Natural killer cell (primary cell): ENCODE data around the gene RPL13A. TPM values are rescaled to one million over a fixed set of nuclear protein-coding genes. Genes with fewer than 3 reads are reported as not detected.

Experiments
- ATAC-seq, 3 donors: fragments of 150-1000 bp in 2 of 3; fragments of 200-7000 bp in 1 of 3; cut with Tn5 transposase; 1 replicate in 1 of 3; 2 replicates in 2 of 3; pipeline ENCODE4 v1.10.0; 2021; ENCODE audit warnings: mild to moderate bottlenecking in 2 of 3, moderate library complexity in 2 of 3
- DNase-seq, 2 donors: peaks; one replicate each; pipeline versions ENCODE4 v3.0.0 to v3.0.0-alpha.2; 2013 to 2021; ENCODE audit warnings: mixed read lengths in 1 of 2
- H3K27ac ChIP-seq: one replicate; pipeline ENCODE4 v1.5.1; 2013; ENCODE audit warnings: mild to moderate bottlenecking, low read length
- H3K27me3 ChIP-seq: one replicate; pipeline ENCODE4 v1.6.1; 2013; ENCODE audit warnings: low read length; ENCODE audit not compliant: control insufficient read depth, insufficient read depth
- H3K36me3 ChIP-seq: one replicate; pipeline ENCODE4 v1.6.1; 2013; ENCODE audit warnings: low read length; ENCODE audit not compliant: control insufficient read depth, insufficient read depth
- H3K4me1 ChIP-seq: one replicate; pipeline ENCODE4 v1.6.1; 2013; ENCODE audit warnings: low read length; ENCODE audit not compliant: control insufficient read depth, insufficient read depth
- H3K4me3 ChIP-seq: one replicate; pipeline ENCODE4 v1.5.1; 2013; ENCODE audit warnings: low read length
- H3K9me3 ChIP-seq: one replicate; pipeline ENCODE4 v1.6.1; 2013; ENCODE audit warnings: low read length; ENCODE audit not compliant: control insufficient read depth, insufficient read depth
- H3K27ac Mint-ChIP-seq, 2 donors: one replicate each; pipeline ENCODE4 v1.8.0; 2022; ENCODE audit warnings: mild to moderate bottlenecking in 2 of 2, mixed read lengths in 2 of 2, moderate library complexity in 1 of 2
- H3K27me3 Mint-ChIP-seq, 2 donors: one replicate each; pipeline ENCODE4 v1.8.0; 2022; ENCODE audit warnings: low read depth in 2 of 2, mixed read lengths in 2 of 2
- H3K36me3 Mint-ChIP-seq: one replicate; pipeline ENCODE4 v1.8.0; 2022; ENCODE audit warnings: mixed read lengths
- H3K4me1 Mint-ChIP-seq, 2 donors: one replicate each; pipeline ENCODE4 v1.8.0; 2022; ENCODE audit warnings: mixed read lengths in 2 of 2
- H3K4me3 Mint-ChIP-seq: one replicate; pipeline ENCODE4 v1.8.0; 2022; ENCODE audit warnings: mild to moderate bottlenecking, moderate library complexity, mixed read lengths
- H3K9me3 Mint-ChIP-seq, 2 donors: one replicate each; pipeline ENCODE4 v1.8.0; 2022; ENCODE audit warnings: mixed read lengths in 2 of 2
- WGBS: methylation state at CpG from one replicate; pipeline ENCODE4 v1.1.7; 2013; ENCODE audit warnings: missing lambda C conversion rate; ENCODE audit not compliant: insufficient coverage; 5-methylcytosine and 5-hydroxymethylcytosine counted together
- intact Hi-C: fragments of 100-400 bp; cut with micrococcal nuclease; formaldehyde crosslinking; loops from one replicate; pipeline ENCODE4 v1.14.2; 2022
- total RNA-seq, 4 donors: library from RNA; stranded (reverse); fragments of 120-200 nt in 1 of 4; gene quantifications; one replicate each; pipeline versions ENCODE4 v1.2.3 to v1.2.4, GENCODE V29; 2013 to 2022
- TF ChIP-seq, protein P1 (sequence below): fragments of 200-600 bp; IDR thresholded peaks from one replicate; pipeline ENCODE4 v1.8.0; 2022; ENCODE audit warnings: antibody characterized with exemption

The RPL13A gene
- total RNA-seq, result 1,000 to 10,000 TPM; 1,881 to 2,284 (median 2,283) TPM
- total RNA-seq (2013), result 4,449 TPM

DNA sequence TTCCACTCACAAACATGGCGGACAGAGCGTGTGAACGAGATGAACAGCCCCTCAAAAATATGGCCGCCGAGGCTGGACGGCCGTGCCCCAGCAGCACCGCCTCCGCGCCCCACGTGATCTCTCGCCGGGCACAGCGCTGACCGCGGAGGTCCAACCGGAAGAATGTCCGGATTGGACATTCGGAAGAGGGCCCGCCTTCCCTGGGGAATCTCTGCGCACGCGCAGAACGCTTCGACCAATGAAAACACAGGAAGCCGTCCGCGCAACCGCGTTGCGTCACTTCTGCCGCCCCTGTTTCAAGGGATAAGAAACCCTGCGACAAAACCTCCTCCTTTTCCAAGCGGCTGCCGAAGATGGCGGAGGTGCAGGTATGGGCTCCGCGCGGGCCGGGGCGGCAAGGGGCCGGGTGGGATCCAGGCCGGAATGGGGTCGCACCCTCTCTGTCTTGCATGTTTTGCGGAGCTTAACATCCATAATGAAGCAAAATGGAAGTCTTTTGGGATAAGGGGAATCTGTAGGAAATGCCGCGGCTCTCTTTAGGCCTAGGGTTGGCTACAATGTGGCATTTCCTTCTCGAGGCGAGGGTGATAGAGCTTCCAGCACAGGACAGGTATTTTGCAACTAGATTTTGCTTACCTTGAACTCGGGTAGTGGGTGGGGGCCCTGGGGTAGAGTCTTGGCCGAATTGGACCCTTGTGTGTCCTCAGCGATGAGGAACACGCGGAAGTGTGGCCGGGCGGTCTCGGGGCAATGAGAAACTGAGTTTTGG lies at the start of gene RPL13A:
Gene RPL13A (plus strand): TSS at position 332 of the 769 bp plus-strand sequence. CDS start 22 bp downstream, at position 354.
- under 1% methylated on average over 57 of the region's 57 CpGs for WGBS
- Histone ChIP-seq H3K27me3 (no peaks in the 10 kb centered on the region), H3K27ac (peak within 1 kb of the TSS; percentile 85), H3K36me3 (peaks cover 48% of the 10 kb centered on the region), H3K9me3 (no peaks in the 10 kb centered on the region), H3K4me1 (peaks cover 43% of the 10 kb centered on the region), H3K4me3 (peak within 1 kb of the TSS; percentile 93)
- ATAC-seq (peak; percentile 90 to 98 (median 94)), DNase-seq (peak; percentile 99 to 100)
- intact Hi-C loops, result loop anchor here (1.0 to 5.0 kb wide), 3 partner anchors 9 to 390 kb away; partner anchors contain the start of genes AKT1S1, ALDH16A1, RPS11 and TBC1D17
- Mint-ChIP-seq H3K9me3 (no peaks in the 10 kb centered on the region), H3K4me1 (peaks cover 25 to 29% of the 10 kb centered on the region in 2 donors), H3K27ac (peak within 1 kb of the TSS; percentile 92 to 98), H3K27me3 (no peaks in the 10 kb centered on the region), H3K36me3 (peaks cover 1% of the 10 kb centered on the region), H3K4me3 (peak within 1 kb of the TSS; percentile 95)
- TF ChIP-seq, protein P1, sequence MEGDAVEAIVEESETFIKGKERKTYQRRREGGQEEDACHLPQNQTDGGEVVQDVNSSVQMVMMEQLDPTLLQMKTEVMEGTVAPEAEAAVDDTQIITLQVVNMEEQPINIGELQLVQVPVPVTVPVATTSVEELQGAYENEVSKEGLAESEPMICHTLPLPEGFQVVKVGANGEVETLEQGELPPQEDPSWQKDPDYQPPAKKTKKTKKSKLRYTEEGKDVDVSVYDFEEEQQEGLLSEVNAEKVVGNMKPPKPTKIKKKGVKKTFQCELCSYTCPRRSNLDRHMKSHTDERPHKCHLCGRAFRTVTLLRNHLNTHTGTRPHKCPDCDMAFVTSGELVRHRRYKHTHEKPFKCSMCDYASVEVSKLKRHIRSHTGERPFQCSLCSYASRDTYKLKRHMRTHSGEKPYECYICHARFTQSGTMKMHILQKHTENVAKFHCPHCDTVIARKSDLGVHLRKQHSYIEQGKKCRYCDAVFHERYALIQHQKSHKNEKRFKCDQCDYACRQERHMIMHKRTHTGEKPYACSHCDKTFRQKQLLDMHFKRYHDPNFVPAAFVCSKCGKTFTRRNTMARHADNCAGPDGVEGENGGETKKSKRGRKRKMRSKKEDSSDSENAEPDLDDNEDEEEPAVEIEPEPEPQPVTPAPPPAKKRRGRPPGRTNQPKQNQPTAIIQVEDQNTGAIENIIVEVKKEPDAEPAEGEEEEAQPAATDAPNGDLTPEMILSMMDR, result no peak

DNA sequence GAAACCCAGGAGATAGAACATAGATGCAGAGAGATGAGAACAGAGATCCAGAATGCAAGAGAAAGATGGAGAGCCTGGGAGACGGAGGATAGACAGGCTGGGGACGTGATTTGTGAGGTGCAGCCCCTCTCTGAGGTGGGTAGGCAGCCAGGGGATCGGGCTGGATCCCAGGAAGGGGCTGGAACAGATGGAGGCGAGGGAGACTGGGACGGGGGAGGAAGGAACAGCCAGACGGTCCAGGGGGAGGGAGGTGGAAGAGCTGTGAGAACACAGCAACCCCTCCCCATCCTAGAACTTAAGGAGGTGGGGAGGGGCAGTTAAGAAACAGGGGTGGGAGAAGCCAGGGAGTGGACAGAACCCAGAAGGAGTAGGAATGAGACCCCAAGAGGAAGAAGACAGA lies 49.1 kb upstream of the RPL13A start:
- Mint-ChIP-seq H3K27ac (peak overlapping the region in 1 of 2 donors; percentile 6), H3K9me3 (no peaks in the 10 kb centered on the region), H3K4me3 (no peak overlapping the region), H3K36me3 (no peaks in the 10 kb centered on the region), H3K4me1 (peaks cover 25 to 50% of the 10 kb centered on the region in 2 donors), H3K27me3 (peaks cover 81 to 87% of the 10 kb centered on the region in 2 donors)
- Histone ChIP-seq H3K27me3 (peaks cover 72% of the 10 kb centered on the region), H3K36me3 (no peaks in the 10 kb centered on the region), H3K27ac (no peak overlapping the region), H3K4me3 (no peak overlapping the region), H3K4me1 (peaks cover 39% of the 10 kb centered on the region), H3K9me3 (no peaks in the 10 kb centered on the region)
- intact Hi-C loops, result no loop called here
- ATAC-seq, result no peak
- TF ChIP-seq, protein P1, result no peak
- peak in 1 of 2 donors; percentile 10 for DNase-seq
- WGBS, result 18% methylated on average over 3 of the region's 6 CpGs

DNA sequence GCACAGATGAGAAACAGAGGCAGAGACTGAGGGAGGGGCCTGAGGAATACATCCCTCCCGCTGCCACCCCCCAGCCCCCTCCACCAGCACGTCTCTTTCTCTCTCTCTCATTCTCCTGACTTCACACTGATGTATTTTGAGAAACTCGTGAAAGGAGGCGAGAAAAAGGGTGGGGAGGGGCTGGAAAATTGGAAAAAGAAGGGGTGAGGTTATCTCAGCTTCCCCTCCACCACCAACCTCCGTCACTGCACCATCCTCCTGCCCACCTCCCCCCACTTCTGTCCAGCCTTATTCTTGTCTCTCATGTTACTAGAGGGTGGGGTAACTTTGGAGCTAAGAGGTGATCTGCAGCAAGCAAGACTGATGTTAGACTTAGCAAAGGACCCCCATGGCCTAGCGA lies 47.6 kb upstream of the RPL13A start:
- Mint-ChIP-seq H3K4me3 (peak overlapping the region; percentile 45), H3K27ac (no peak overlapping the region), H3K27me3 (peaks cover 72 to 73% of the 10 kb centered on the region in 2 donors), H3K9me3 (no peaks in the 10 kb centered on the region), H3K36me3 (no peaks in the 10 kb centered on the region), H3K4me1 (peaks cover 28 to 60% of the 10 kb centered on the region in 2 donors)
- Histone ChIP-seq H3K4me1 (peaks cover 43% of the 10 kb centered on the region), H3K9me3 (no peaks in the 10 kb centered on the region), H3K36me3 (no peaks in the 10 kb centered on the region), H3K27me3 (peaks cover 57% of the 10 kb centered on the region), H3K27ac (no peak overlapping the region), H3K4me3 (no peak overlapping the region)
- 85% methylated on average over 1 of the region's 6 CpGs for WGBS
- TF ChIP-seq, protein P1, result no peak
- no peak for DNase-seq
- ATAC-seq, result no peak
- intact Hi-C loops, result no loop called here
